IMR-90 (cell line): ENCODE results near the gene PLXNC1. TPM values are rescaled to one million over a fixed set of nuclear protein-coding genes. Genes with fewer than 3 reads are reported as not detected.

ENCODE experiments used
- ATAC-seq: fragments of 200-7000 bp; cut with Tn5 transposase; 2 replicates; pipeline ENCODE4 v1.9.1; 2020; ENCODE audit warnings: low read depth, mild to moderate bottlenecking, moderate library complexity
- BruUV-seq: library from RNA; stranded (reverse); fragments of 400-500 nt; replicated peaks from 2 replicates; lab custom pipeline; 2021; lab: Mats Ljungman, UMichigan
- CTCF ChIA-PET: fragments of 300-600 bp; formaldehyde crosslinking; extraction: SDS; loops from one replicate; lab custom pipeline; 2021; ENCODE audit warnings: antibody characterized with exemption; lab: Yijun Ruan, JAX
- POLR2A ChIA-PET: fragments of 300-600 bp; sonication (Branson Sonifier 250); formaldehyde crosslinking; loops from one replicate; lab custom pipeline; 2022; ENCODE audit warnings: antibody characterized with exemption; ENCODE audit not compliant: unreplicated experiment; lab: Charles Lee
- DNase-seq: peaks from one replicate; pipeline ENCODE4 v3.0.0; 2013
- H2AFZ ChIP-seq: replicated peaks from 2 replicates; pipeline ENCODE3; 2013; ENCODE audit warnings: low read length, mild to moderate bottlenecking; ENCODE audit not compliant: poor library complexity
- H2AK5ac ChIP-seq: 2 replicates; pipeline ENCODE4 v1.6.1; 2013; ENCODE audit warnings: low read depth, low read length, inconsistent platforms
- H2AK9ac ChIP-seq: replicated peaks from 2 replicates; pipeline ENCODE3; 2013; ENCODE audit warnings: mild to moderate bottlenecking, low read depth, low read length, moderate library complexity; ENCODE audit not compliant: poor library complexity
- H2BK120ac ChIP-seq: 2 replicates; pipeline ENCODE4 v1.6.1; 2013; ENCODE audit warnings: low read depth, low read length, inconsistent platforms
- H2BK15ac ChIP-seq: 3 replicates; pipeline ENCODE4 v1.6.1; 2013; ENCODE audit warnings: low read depth, low read length, inconsistent platforms
- H2BK20ac ChIP-seq: 2 replicates; pipeline ENCODE4 v1.6.1; 2013; ENCODE audit warnings: low read depth, mild to moderate bottlenecking, inconsistent platforms, low read length, moderate library complexity
- H2BK5ac ChIP-seq: 2 replicates; pipeline ENCODE4 v1.6.1; 2013; ENCODE audit warnings: mild to moderate bottlenecking, low read depth, low read length, inconsistent platforms; ENCODE audit not compliant: poor library complexity, severe bottlenecking
- H3K14ac ChIP-seq: replicated peaks from 2 replicates; pipeline ENCODE4 v1.6.1; 2013; ENCODE audit warnings: low read depth, low read length, inconsistent platforms
- H3K18ac ChIP-seq: 2 replicates; pipeline ENCODE4 v1.6.1; 2013; ENCODE audit warnings: low read depth, low read length, control low read depth
- H3K23ac ChIP-seq: 2 replicates; pipeline ENCODE4 v1.6.1; 2013; ENCODE audit warnings: low read depth, low read length, inconsistent platforms
- H3K27ac ChIP-seq: 2 replicates; pipeline ENCODE4 v1.5.1; 2013; ENCODE audit warnings: mild to moderate bottlenecking, control low read depth, low read length; ENCODE audit not compliant: insufficient read depth
- H3K27me3 ChIP-seq: 2 replicates; pipeline ENCODE4 v1.6.1; 2013; ENCODE audit warnings: low read length; ENCODE audit not compliant: control insufficient read depth, insufficient read depth
- H3K36me3 ChIP-seq: 2 replicates; pipeline ENCODE4 v1.6.1; 2013; ENCODE audit warnings: low read length, mixed read lengths; ENCODE audit not compliant: control insufficient read depth, insufficient read depth
- H3K4ac ChIP-seq: 2 replicates; pipeline ENCODE4 v1.6.1; 2013; ENCODE audit warnings: low read depth, low read length, inconsistent platforms
- H3K4me1 ChIP-seq: 2 replicates; pipeline ENCODE4 v1.6.1; 2013; ENCODE audit warnings: low read length, mixed read lengths; ENCODE audit not compliant: control insufficient read depth, insufficient read depth
- H3K4me2 ChIP-seq: 2 replicates; pipeline ENCODE4 v1.6.1; 2013; ENCODE audit warnings: low read depth, mild to moderate bottlenecking, control low read depth, low read length, moderate library complexity
- H3K4me3 ChIP-seq: 2 replicates; pipeline ENCODE4 v1.5.1; 2013; ENCODE audit warnings: low read depth, mild to moderate bottlenecking, control low read depth, low read length, moderate library complexity; ENCODE audit not compliant: insufficient read depth
- H3K56ac ChIP-seq: 2 replicates; pipeline ENCODE4 v1.6.1; 2013; ENCODE audit warnings: low read length, inconsistent platforms; ENCODE audit not compliant: insufficient read depth; ENCODE audit errors: extremely low read depth
- H3K79me1 ChIP-seq, 2 experiments: 2 replicates each; pipeline ENCODE4 v1.6.1; 2013; ENCODE audit warnings: low read length in 2 of 2, inconsistent platforms in 1 of 2, low read depth in 1 of 2
- H3K9ac ChIP-seq: 2 replicates; pipeline ENCODE4 v1.6.1; 2013; ENCODE audit warnings: low read depth, low read length, control low read depth
- H3K9me1 ChIP-seq: 2 replicates; pipeline ENCODE4 v1.6.1; 2013; ENCODE audit warnings: low read length, inconsistent platforms; ENCODE audit not compliant: insufficient read depth
- H3K9me3 ChIP-seq: 2 replicates; pipeline ENCODE4 v1.6.1; 2013; ENCODE audit warnings: low read length; ENCODE audit not compliant: control insufficient read depth, insufficient read depth
- H4K20me1 ChIP-seq: 2 replicates; pipeline ENCODE4 v1.6.1; 2013; ENCODE audit warnings: low read length, inconsistent platforms; ENCODE audit not compliant: insufficient read depth
- H4K5ac ChIP-seq: 2 replicates; pipeline ENCODE4 v1.6.1; 2013; ENCODE audit warnings: mild to moderate bottlenecking, low read depth, low read length, control low read depth
- H4K8ac ChIP-seq, 2 experiments: 2 replicates each; pipeline ENCODE4 v1.6.1; 2013; ENCODE audit warnings: low read depth in 2 of 2, low read length in 2 of 2, control low read depth in 1 of 2, inconsistent platforms in 1 of 2
- H4K91ac ChIP-seq: 2 replicates; pipeline ENCODE4 v1.6.1; 2013; ENCODE audit warnings: low read depth, low read length, inconsistent platforms; ENCODE audit not compliant: insufficient read depth
- BHLHE40 ChIP-seq: fragments of 150-350 bp; IDR thresholded peaks from 2 replicates; pipeline ENCODE4 v1.6.1; 2016; ENCODE audit warnings: mild to moderate bottlenecking, low read depth, low read length
- CEBPB ChIP-seq: IDR thresholded peaks from 2 replicates; pipeline ENCODE4 v1.6.1; 2012; ENCODE audit warnings: low read depth, low read length, improper control_type of control experiment
- CHD1 ChIP-seq: IDR thresholded peaks from 2 replicates; pipeline ENCODE4 v1.6.1; 2012; ENCODE audit warnings: low read depth, low read length, improper control_type of control experiment
- FOS ChIP-seq: fragments of 150-350 bp; IDR thresholded peaks from 2 replicates; pipeline ENCODE4 v1.6.1; 2016; ENCODE audit warnings: low read depth, low read length
- MAFK ChIP-seq: IDR thresholded peaks from 2 replicates; pipeline ENCODE4 v1.6.1; 2012; ENCODE audit warnings: low read depth, low read length, improper control_type of control experiment
- MAZ ChIP-seq: IDR thresholded peaks from 2 replicates; pipeline ENCODE4 v1.6.1; 2012; ENCODE audit warnings: low read depth, mild to moderate bottlenecking, low read length, improper control_type of control experiment, moderate library complexity, borderline replicate concordance
- MXI1 ChIP-seq: IDR thresholded peaks from 2 replicates; pipeline ENCODE4 v1.6.1; 2012; ENCODE audit warnings: low read depth, mild to moderate bottlenecking, low read length, moderate library complexity, borderline replicate concordance
- NFE2L2 ChIP-seq: fragments of 150-350 bp; IDR thresholded peaks from 2 replicates; pipeline ENCODE4 v1.6.1; 2016; ENCODE audit warnings: low read depth, mild to moderate bottlenecking, low read length
- POLR2A ChIP-seq: IDR thresholded peaks from 2 replicates; pipeline ENCODE4 v1.6.1; 2012; ENCODE audit warnings: mild to moderate bottlenecking, low read depth, low read length
- RAD21 ChIP-seq: IDR thresholded peaks from 2 replicates; pipeline ENCODE4 v1.6.1; 2012; ENCODE audit warnings: low read length, improper control_type of control experiment
- RCOR1 ChIP-seq: IDR thresholded peaks from 2 replicates; pipeline ENCODE4 v1.6.1; 2012; ENCODE audit warnings: mild to moderate bottlenecking, low read length, improper control_type of control experiment; ENCODE audit not compliant: insufficient replicate concordance
- RFX5 ChIP-seq: IDR thresholded peaks from 2 replicates; pipeline ENCODE4 v1.8.0; 2012; ENCODE audit warnings: low read depth, mild to moderate bottlenecking, low read length, moderate library complexity
- SMC3 ChIP-seq: fragments of 150-350 bp; IDR thresholded peaks from 2 replicates; pipeline ENCODE4 v1.6.1; 2016; ENCODE audit warnings: low read depth, mild to moderate bottlenecking, antibody characterized with exemption, low read length, moderate library complexity
- WGBS, 2 experiments: methylation state at CpG; one replicate each; pipeline versions ENCODE4 v1.1.5 to v1.1.7; 2013; ENCODE audit warnings: missing lambda C conversion rate in 2 of 2; ENCODE audit not compliant: insufficient read length in 1 of 2; ENCODE audit errors: extremely low coverage in 2 of 2; 5-methylcytosine and 5-hydroxymethylcytosine counted together
- dilution Hi-C: fragments of 300-500 bp; cut with HindIII; formaldehyde crosslinking; loops from one replicate; pipeline ENCODE4 v1.14.3; 2018; ENCODE audit warnings: low sequenced_read_pairs; ENCODE audit not compliant: unreplicated experiment
- in situ Hi-C: fragments of 300-500 bp; cut with MboI; formaldehyde crosslinking; loops from 3 replicates; pipeline ENCODE4 v1.14.3; 2019; ENCODE audit warnings: low sequenced_read_pairs, inconsistent platforms, mixed read lengths
- intact Hi-C: fragments of 100-400 bp; cut with micrococcal nuclease; formaldehyde crosslinking; loops from 2 replicates; pipeline ENCODE4 v1.10.0; 2022
- polyA plus RNA-seq, 3 experiments: library from polyadenylated mRNA; depleted of rRNA; stranded (reverse); fragments of >200 nt; gene quantifications; 2 replicates each; pipeline ENCODE4 v1.2.3, GENCODE V29; 2012; ENCODE audit warnings: low replicate concordance in 1 of 3
- total RNA-seq: library from RNA; depleted of rRNA; stranded (reverse); fragments of >200 nt; gene quantifications from 2 replicates; pipeline ENCODE4 v1.2.3, GENCODE V29; 2012
- TF ChIP-seq, protein P1 (sequence below): conservative IDR thresholded peaks from 2 replicates; pipeline ENCODE4 v1.5.1; 2012; ENCODE audit warnings: mild to moderate bottlenecking, low read depth, low read length, improper control_type of control experiment
- TF ChIP-seq, protein P2 (sequence below): fragments of 150-350 bp; IDR thresholded peaks from 2 replicates; pipeline ENCODE4 v1.6.1; 2017; ENCODE audit warnings: mild to moderate bottlenecking, antibody characterized with exemption, low read length, low read depth
- TF ChIP-seq, protein P3 (sequence below): fragments of 150-350 bp; IDR thresholded peaks from 2 replicates; pipeline ENCODE4 v1.6.1; 2016; ENCODE audit warnings: low read depth, mild to moderate bottlenecking, low read length, moderate library complexity, borderline replicate concordance

The PLXNC1 gene
- total and polyA plus RNA-seq, 2 of the 4 experiments (the other 2 are of a cell fraction) = 1.0 to 1.6 TPM

DNA sequence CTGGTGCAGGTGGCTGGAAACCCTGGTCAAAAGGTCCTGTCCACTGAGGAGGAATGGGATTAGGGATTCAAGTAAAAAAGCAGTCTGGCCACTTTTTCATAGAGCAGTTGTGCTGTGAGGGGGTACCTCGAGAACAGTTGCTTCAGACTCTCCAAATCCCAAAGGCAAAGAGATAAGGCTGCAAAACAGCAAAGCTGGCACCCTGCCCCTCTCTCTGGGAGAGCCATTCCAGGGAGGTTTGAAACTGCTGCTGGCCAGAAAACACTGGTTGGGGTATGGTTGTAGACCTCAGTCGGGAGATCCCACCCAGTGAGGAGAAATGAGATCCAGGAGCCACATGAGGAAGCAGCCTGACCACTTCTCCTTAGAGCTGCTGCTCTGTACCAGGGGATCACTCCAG lies 174.0 kb downstream of the PLXNC1 start:
- Histone ChIP-seq H2BK120ac (no peak overlapping the region), H3K27ac (no peak overlapping the region), H2BK5ac (no peak overlapping the region), H3K4me3 (no peak overlapping the region), H2AK5ac (no peak overlapping the region), H3K56ac (no peak overlapping the region), H3K9ac (no peak overlapping the region), H3K9me1 (no peaks in the 10 kb centered on the region), H3K23ac (no peak overlapping the region), H3K18ac (no peak overlapping the region), H3K4me1 (no peaks in the 10 kb centered on the region), H4K91ac (no peak overlapping the region), H4K5ac (no peak overlapping the region), H2BK20ac (no peak overlapping the region), H3K27me3 (no peaks in the 10 kb centered on the region), H3K4ac (no peak overlapping the region), H4K20me1 (no peaks in the 10 kb centered on the region), H3K36me3 (peaks cover 3% of the 10 kb centered on the region), H3K79me1 (no peaks in the 10 kb centered on the region), H2AK9ac (no peak overlapping the region), H3K9me3 (peaks cover 12% of the 10 kb centered on the region), H3K4me2 (no peak overlapping the region), H3K14ac (no peak overlapping the region), H2AFZ (no peak overlapping the region), H4K8ac (no peak overlapping the region), H2BK15ac (no peak overlapping the region)
- ATAC-seq (no peak), DNase-seq (no peak)
- ChIA-PET POLR2A (no interaction called here), CTCF (no interaction called here)
- dilution Hi-C loops (no loop called here), intact Hi-C loops (no loop called here), in situ Hi-C loops (no loop called here)
- WGBS, 2 experiments = no CpG with 5 or more reads among the region's 2 CpGs
- no peak for TF ChIP-seq NFE2L2
- TF ChIP-seq, protein P1, sequence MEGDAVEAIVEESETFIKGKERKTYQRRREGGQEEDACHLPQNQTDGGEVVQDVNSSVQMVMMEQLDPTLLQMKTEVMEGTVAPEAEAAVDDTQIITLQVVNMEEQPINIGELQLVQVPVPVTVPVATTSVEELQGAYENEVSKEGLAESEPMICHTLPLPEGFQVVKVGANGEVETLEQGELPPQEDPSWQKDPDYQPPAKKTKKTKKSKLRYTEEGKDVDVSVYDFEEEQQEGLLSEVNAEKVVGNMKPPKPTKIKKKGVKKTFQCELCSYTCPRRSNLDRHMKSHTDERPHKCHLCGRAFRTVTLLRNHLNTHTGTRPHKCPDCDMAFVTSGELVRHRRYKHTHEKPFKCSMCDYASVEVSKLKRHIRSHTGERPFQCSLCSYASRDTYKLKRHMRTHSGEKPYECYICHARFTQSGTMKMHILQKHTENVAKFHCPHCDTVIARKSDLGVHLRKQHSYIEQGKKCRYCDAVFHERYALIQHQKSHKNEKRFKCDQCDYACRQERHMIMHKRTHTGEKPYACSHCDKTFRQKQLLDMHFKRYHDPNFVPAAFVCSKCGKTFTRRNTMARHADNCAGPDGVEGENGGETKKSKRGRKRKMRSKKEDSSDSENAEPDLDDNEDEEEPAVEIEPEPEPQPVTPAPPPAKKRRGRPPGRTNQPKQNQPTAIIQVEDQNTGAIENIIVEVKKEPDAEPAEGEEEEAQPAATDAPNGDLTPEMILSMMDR = no peak
- no peak for TF ChIP-seq BHLHE40
- TF ChIP-seq, protein P2, sequence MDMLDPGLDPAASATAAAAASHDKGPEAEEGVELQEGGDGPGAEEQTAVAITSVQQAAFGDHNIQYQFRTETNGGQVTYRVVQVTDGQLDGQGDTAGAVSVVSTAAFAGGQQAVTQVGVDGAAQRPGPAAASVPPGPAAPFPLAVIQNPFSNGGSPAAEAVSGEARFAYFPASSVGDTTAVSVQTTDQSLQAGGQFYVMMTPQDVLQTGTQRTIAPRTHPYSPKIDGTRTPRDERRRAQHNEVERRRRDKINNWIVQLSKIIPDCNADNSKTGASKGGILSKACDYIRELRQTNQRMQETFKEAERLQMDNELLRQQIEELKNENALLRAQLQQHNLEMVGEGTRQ = no peak
- TF ChIP-seq MAFK = no peak
- TF ChIP-seq RCOR1 = no peak
- no peak for TF ChIP-seq SMC3
- TF ChIP-seq, protein P3, sequence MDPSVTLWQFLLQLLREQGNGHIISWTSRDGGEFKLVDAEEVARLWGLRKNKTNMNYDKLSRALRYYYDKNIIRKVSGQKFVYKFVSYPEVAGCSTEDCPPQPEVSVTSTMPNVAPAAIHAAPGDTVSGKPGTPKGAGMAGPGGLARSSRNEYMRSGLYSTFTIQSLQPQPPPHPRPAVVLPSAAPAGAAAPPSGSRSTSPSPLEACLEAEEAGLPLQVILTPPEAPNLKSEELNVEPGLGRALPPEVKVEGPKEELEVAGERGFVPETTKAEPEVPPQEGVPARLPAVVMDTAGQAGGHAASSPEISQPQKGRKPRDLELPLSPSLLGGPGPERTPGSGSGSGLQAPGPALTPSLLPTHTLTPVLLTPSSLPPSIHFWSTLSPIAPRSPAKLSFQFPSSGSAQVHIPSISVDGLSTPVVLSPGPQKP = no peak
- no peak for TF ChIP-seq MAZ
- TF ChIP-seq CEBPB = no peak
- no peak for TF ChIP-seq MXI1
- no peak for TF ChIP-seq RAD21
- no peak for TF ChIP-seq POLR2A
- TF ChIP-seq RFX5 = no peak
- no peak for TF ChIP-seq CHD1
- no peak for TF ChIP-seq FOS
- no TSS peak for BruUV-seq
